ENCODE data around the gene MAP2K2.

DNA sequence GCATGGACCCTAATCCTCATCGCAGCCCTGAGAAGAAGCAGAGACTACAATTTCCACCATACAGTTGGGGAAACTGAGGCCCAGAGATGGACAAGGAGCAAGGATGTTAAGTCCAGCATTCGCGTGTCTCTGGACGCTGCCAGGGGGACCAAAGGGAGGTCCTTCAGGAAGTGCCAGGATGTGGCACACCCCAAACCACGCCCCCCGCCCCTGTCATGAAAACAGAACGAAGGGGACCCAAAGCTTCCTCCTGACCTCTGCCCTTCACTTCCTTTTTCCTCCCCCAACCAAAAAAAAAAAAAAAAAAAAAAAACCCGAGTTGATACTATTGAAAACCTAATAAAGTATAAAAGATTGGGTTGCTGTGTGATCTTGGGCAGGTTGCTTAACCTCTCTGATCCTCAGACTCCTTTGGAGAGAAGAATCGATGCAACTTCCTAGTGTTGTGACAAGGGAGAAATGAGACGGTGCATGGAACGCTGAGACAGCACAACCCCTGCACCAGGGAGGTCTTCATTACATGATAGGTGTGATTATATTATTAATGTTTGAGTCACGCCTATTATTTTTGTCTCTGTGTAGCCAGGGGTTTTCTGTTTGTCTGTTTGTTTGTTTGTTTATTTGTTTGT, 54.5 kb downstream of the MAP2K2 start:
- no peak for TF ChIP-seq CSRNP3 (CRISPR knock-in tag; IDR thresholded peaks at IDR 0.05)
- TF ChIP-seq OSR1 (CRISPR knock-in tag; IDR thresholded peaks at IDR 0.05) = no peak
- TF ChIP-seq BACH2 (CRISPR knock-in tag; IDR thresholded peaks at IDR 0.05; ENCODE audit: borderline replicate concordance) = no peak
- no peak for TF ChIP-seq ZFP30 (CRISPR knock-in tag; IDR thresholded peaks at IDR 0.05)
- TF ChIP-seq, protein P1, sequence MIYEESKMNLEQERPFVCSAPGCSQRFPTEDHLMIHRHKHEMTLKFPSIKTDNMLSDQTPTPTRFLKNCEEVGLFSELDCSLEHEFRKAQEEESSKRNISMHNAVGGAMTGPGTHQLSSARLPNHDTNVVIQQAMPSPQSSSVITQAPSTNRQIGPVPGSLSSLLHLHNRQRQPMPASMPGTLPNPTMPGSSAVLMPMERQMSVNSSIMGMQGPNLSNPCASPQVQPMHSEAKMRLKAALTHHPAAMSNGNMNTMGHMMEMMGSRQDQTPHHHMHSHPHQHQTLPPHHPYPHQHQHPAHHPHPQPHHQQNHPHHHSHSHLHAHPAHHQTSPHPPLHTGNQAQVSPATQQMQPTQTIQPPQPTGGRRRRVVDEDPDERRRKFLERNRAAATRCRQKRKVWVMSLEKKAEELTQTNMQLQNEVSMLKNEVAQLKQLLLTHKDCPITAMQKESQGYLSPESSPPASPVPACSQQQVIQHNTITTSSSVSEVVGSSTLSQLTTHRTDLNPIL (CRISPR knock-in tag; IDR thresholded peaks at IDR 0.05; ENCODE audit: low read depth) = no peak
- no peak for TF ChIP-seq SNAI2 (CRISPR knock-in tag; IDR thresholded peaks at IDR 0.05)
- TF ChIP-seq PPARA (CRISPR knock-in tag; IDR thresholded peaks at IDR 0.05; ENCODE audit: borderline replicate concordance) = no peak
- TF ChIP-seq RARB (CRISPR knock-in tag; IDR thresholded peaks at IDR 0.05) = no peak
- TF ChIP-seq ARNTL (CRISPR knock-in tag; IDR thresholded peaks at IDR 0.05; ENCODE audit: borderline replicate concordance, low read depth) = no peak
- TF ChIP-seq TOX (CRISPR knock-in tag; IDR thresholded peaks at IDR 0.05; ENCODE audit: borderline replicate concordance) = no peak
